Measurements from ENCODE around the gene RACK1.

DNA sequence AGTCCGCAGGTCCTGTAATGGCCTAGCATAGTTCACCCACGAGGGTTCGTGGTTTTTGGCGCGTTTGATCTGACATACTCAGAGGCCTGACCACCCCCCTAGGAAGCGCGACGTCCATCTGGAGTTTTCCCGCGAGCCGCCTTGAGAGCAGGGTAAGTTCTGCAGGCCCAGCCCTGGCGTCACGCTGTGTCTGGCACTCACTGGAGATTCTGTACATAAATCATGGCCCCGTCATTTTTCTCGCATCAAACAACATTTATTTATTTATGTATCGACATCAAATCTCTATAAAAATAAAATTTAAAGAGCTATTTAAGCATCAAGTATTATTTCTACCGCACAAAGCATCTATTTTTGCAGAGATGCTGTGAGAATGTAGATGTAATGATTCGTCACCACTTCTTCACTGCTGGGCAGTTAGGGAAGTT lies 21.1 kb downstream of the RACK1 start:
- TF ChIP-seq, protein P1, sequence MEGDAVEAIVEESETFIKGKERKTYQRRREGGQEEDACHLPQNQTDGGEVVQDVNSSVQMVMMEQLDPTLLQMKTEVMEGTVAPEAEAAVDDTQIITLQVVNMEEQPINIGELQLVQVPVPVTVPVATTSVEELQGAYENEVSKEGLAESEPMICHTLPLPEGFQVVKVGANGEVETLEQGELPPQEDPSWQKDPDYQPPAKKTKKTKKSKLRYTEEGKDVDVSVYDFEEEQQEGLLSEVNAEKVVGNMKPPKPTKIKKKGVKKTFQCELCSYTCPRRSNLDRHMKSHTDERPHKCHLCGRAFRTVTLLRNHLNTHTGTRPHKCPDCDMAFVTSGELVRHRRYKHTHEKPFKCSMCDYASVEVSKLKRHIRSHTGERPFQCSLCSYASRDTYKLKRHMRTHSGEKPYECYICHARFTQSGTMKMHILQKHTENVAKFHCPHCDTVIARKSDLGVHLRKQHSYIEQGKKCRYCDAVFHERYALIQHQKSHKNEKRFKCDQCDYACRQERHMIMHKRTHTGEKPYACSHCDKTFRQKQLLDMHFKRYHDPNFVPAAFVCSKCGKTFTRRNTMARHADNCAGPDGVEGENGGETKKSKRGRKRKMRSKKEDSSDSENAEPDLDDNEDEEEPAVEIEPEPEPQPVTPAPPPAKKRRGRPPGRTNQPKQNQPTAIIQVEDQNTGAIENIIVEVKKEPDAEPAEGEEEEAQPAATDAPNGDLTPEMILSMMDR (IDR thresholded peaks at IDR 0.05; ENCODE audit: low read length): no peak
- no peak for TF ChIP-seq EZH2 (IDR thresholded peaks at IDR 0.05; ENCODE audit: borderline replicate concordance, low read length)

All from OCI-LY1 (cell line).